ENCODE measurements around the gene USP3.
A peak's percentile ranks its signal among the peaks of the same experiment; 100 is the strongest.

Gene USP3

GRCh38 chr15:63497642-63498467, 6.5 kb upstream of the USP3 start:
- DNase-seq, result no peak

GRCh38 chr15:63499175-63499549, 5.2 kb upstream of the USP3 start:
- DNase-seq, result no peak

GRCh38 chr15:63499611-63500010, 4.8 kb upstream of the USP3 start:
- DNase-seq, result no peak

GRCh38 chr15:63500265-63501250, 3.8 kb upstream of the USP3 start:
- no peak for DNase-seq

GRCh38 chr15:63501256-63502089, 2.9 kb upstream of the USP3 start:
- DNase-seq, result no peak

GRCh38 chr15:63502137-63502766, 2.1 kb upstream of the USP3 start:
- DNase-seq, result no peak

- no peak for DNase-seq
Observed at GRCh38 chr15:63502843-63503738, 1.3 kb upstream of the USP3 start.

- DNase-seq, result peak; percentile 60
Observed at GRCh38 chr15:63503739-63504246, 600 bp upstream of the USP3 start.

- DNase-seq, result peak; percentile 67
Observed at GRCh38 chr15:63504979-63505841, 817 bp downstream of the USP3 start.

GRCh38 chr15:63505842-63506222, 1.4 kb downstream of the USP3 start:
- DNase-seq, result no peak

- DNase-seq, result no peak
Observed at GRCh38 chr15:63506537-63507035, 2.2 kb downstream of the USP3 start.

- DNase-seq, result no peak
Observed at GRCh38 chr15:63507878-63508818, 3.8 kb downstream of the USP3 start.

GRCh38 chr15:63509056-63509954, 4.9 kb downstream of the USP3 start:
- DNase-seq, result no peak

- DNase-seq, result peak; percentile 83
Observed at GRCh38 chr15:63509955-63510940, 5.9 kb downstream of the USP3 start.

- no peak for DNase-seq
Observed at GRCh38 chr15:63512148-63512547, 7.8 kb downstream of the USP3 start.

GRCh38 chr15:63513271-63513670, 8.9 kb downstream of the USP3 start:
- no peak for DNase-seq

Measured in NCI-H2171 treated with DMSO at 0.1 percent for 48 hours (cell line).